HepG2 (cell line): ENCODE measurements around the gene ZFYVE21.

Experiments
- AGO1 ChIP-seq: fragments of 200-400 bp; formaldehyde crosslinking; IDR thresholded peaks from 2 replicates; pipeline ENCODE4 v1.6.1; 2017; ENCODE audit warnings: mild to moderate bottlenecking, low read depth, low read length, moderate library complexity; ENCODE audit not compliant: poor library complexity, severe bottlenecking
- CREM ChIP-seq, 2 experiments: sonication (generic) in 1 of 2; formaldehyde crosslinking in 1 of 2; IDR thresholded peaks; 2 replicates each; pipeline versions ENCODE4 v1.4.0 to v1.6.1; 2016 to 2020; ENCODE audit warnings: antibody characterized with exemption in 1 of 2, mild to moderate bottlenecking in 1 of 2, missing genetic modification reagents in 1 of 2
- KAT7 ChIP-seq: IDR thresholded peaks from 2 replicates; pipeline ENCODE4 v1.6.1; 2018; ENCODE audit warnings: borderline replicate concordance, missing compliant biosample characterization
- KLF12 ChIP-seq: sonication (generic); formaldehyde crosslinking; IDR thresholded peaks from 2 replicates; pipeline ENCODE4 v1.4.0; 2020; ENCODE audit warnings: missing genetic modification reagents, borderline replicate concordance
- STAT5B ChIP-seq: sonication (generic); formaldehyde crosslinking; IDR thresholded peaks from 2 replicates; pipeline ENCODE4 v1.4.0; 2020; ENCODE audit warnings: missing genetic modification reagents
- TCF12 ChIP-seq, 2 experiments: fragments of 450-650 bp in 1 of 2; sonication (generic) in 1 of 2; formaldehyde crosslinking in 1 of 2; IDR thresholded peaks; 2 replicates each; pipeline versions ENCODE4 v1.6.1 to v1.8.0; 2017 to 2022; ENCODE audit warnings: antibody characterized with exemption in 1 of 2, mild to moderate bottlenecking in 1 of 2, missing genetic modification reagents in 1 of 2, moderate library complexity in 1 of 2
- ZNF124 ChIP-seq: sonication (generic); formaldehyde crosslinking; IDR thresholded peaks from 2 replicates; pipeline ENCODE4 v1.4.0; 2020; ENCODE audit warnings: missing genetic modification reagents
- TF ChIP-seq, protein P1 (sequence below): conservative IDR thresholded peaks from 2 replicates; pipeline ENCODE4 v1.6.1; 2018; ENCODE audit warnings: missing genetic modification reagents
- TF ChIP-seq, protein P2 (sequence below): sonication (generic); formaldehyde crosslinking; IDR thresholded peaks from 2 replicates; pipeline ENCODE4 v1.4.0; 2020; ENCODE audit warnings: missing genetic modification reagents
- TF ChIP-seq, protein P3 (sequence below): IDR thresholded peaks from 2 replicates; pipeline ENCODE4 v1.6.1; 2016; ENCODE audit warnings: missing genetic modification reagents, missing compliant biosample characterization
- TF ChIP-seq, protein P4 (sequence below): sonication (generic); formaldehyde crosslinking; IDR thresholded peaks from 2 replicates; pipeline ENCODE4 v1.8.0; 2022; ENCODE audit warnings: missing genetic modification reagents, mild to moderate bottlenecking, moderate library complexity, borderline replicate concordance

DNA sequence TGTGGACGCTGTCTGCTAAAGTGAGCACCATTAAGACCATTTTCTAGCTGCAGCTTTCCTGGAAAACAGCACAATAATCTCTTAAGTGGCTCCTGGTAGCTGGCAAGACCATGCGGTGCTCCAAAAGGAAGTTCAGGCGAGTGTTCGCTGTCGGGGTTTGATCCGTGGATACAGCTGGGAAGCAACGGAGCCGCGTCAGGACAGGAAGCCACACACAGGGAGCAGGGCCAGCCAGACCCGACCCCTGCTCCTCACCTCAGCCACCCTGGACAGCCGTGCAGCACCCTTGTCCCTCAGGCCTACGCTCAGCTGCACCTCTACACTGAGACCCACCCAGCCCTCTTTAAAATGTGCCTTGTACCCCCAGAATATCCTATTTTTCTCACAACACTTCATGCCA lies 19.4 kb downstream of the ZFYVE21 start:
- TF ChIP-seq CREM (IDR thresholded peaks at IDR 0.05) (no peak), CREM (CRISPR knock-in tag; IDR thresholded peaks at IDR 0.05) (no peak), KAT7 (CRISPR knock-in tag) (no peak), ZNF124 (CRISPR knock-in tag) (no peak), TCF12 (IDR thresholded peaks at IDR 0.05) (no peak), TCF12 (CRISPR knock-in tag; IDR thresholded peaks at IDR 0.05) (no peak), AGO1 (no peak), KLF12 (CRISPR knock-in tag) (no peak), STAT5B (no peak)
- TF ChIP-seq, protein P1, sequence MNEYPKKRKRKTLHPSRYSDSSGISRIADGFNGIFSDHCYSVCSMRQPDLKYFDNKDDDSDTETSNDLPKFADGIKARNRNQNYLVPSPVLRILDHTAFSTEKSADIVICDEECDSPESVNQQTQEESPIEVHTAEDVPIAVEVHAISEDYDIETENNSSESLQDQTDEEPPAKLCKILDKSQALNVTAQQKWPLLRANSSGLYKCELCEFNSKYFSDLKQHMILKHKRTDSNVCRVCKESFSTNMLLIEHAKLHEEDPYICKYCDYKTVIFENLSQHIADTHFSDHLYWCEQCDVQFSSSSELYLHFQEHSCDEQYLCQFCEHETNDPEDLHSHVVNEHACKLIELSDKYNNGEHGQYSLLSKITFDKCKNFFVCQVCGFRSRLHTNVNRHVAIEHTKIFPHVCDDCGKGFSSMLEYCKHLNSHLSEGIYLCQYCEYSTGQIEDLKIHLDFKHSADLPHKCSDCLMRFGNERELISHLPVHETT (CRISPR knock-in tag) = no peak
- TF ChIP-seq, protein P2, sequence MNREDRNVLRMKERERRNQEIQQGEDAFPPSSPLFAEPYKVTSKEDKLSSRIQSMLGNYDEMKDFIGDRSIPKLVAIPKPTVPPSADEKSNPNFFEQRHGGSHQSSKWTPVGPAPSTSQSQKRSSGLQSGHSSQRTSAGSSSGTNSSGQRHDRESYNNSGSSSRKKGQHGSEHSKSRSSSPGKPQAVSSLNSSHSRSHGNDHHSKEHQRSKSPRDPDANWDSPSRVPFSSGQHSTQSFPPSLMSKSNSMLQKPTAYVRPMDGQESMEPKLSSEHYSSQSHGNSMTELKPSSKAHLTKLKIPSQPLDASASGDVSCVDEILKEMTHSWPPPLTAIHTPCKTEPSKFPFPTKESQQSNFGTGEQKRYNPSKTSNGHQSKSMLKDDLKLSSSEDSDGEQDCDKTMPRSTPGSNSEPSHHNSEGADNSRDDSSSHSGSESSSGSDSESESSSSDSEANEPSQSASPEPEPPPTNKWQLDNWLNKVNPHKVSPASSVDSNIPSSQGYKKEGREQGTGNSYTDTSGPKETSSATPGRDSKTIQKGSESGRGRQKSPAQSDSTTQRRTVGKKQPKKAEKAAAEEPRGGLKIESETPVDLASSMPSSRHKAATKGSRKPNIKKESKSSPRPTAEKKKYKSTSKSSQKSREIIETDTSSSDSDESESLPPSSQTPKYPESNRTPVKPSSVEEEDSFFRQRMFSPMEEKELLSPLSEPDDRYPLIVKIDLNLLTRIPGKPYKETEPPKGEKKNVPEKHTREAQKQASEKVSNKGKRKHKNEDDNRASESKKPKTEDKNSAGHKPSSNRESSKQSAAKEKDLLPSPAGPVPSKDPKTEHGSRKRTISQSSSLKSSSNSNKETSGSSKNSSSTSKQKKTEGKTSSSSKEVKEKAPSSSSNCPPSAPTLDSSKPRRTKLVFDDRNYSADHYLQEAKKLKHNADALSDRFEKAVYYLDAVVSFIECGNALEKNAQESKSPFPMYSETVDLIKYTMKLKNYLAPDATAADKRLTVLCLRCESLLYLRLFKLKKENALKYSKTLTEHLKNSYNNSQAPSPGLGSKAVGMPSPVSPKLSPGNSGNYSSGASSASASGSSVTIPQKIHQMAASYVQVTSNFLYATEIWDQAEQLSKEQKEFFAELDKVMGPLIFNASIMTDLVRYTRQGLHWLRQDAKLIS (CRISPR knock-in tag) = no peak
- TF ChIP-seq, protein P3, sequence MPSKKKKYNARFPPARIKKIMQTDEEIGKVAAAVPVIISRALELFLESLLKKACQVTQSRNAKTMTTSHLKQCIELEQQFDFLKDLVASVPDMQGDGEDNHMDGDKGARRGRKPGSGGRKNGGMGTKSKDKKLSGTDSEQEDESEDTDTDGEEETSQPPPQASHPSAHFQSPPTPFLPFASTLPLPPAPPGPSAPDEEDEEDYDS (CRISPR knock-in tag) = no peak
- TF ChIP-seq, protein P4, sequence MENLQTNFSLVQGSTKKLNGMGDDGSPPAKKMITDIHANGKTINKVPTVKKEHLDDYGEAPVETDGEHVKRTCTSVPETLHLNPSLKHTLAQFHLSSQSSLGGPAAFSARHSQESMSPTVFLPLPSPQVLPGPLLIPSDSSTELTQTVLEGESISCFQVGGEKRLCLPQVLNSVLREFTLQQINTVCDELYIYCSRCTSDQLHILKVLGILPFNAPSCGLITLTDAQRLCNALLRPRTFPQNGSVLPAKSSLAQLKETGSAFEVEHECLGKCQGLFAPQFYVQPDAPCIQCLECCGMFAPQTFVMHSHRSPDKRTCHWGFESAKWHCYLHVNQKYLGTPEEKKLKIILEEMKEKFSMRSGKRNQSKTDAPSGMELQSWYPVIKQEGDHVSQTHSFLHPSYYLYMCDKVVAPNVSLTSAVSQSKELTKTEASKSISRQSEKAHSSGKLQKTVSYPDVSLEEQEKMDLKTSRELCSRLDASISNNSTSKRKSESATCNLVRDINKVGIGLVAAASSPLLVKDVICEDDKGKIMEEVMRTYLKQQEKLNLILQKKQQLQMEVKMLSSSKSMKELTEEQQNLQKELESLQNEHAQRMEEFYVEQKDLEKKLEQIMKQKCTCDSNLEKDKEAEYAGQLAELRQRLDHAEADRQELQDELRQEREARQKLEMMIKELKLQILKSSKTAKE (CRISPR knock-in tag) = no peak
